HepG2 (cell line): ENCODE results near the gene FAM9C. TPM values are rescaled to one million over a fixed set of nuclear protein-coding genes. Genes with fewer than 3 reads are reported as not detected.

Experiments
- ATAC-seq: fragments of 200-7000 bp; cut with Tn5 transposase; 3 replicates; pipeline ENCODE4 v1.9.1; 2020; ENCODE audit warnings: mild to moderate bottlenecking, moderate library complexity
- BruUV-seq: library from RNA; stranded (reverse); fragments of 400-500 nt; replicated peaks from 2 replicates; lab custom pipeline; 2021; lab: Mats Ljungman, UMichigan
- CTCF ChIA-PET: fragments of 300-600 bp; formaldehyde crosslinking; extraction: SDS; loops from one replicate; lab custom pipeline; 2021; ENCODE audit warnings: low total read pairs, inconsistent platforms, low intra/inter-chr PET ratio; lab: Yijun Ruan, JAX
- POLR2A ChIA-PET: fragments of 350-600 bp; sonication (Branson Sonifier 250); formaldehyde crosslinking; loops from one replicate; lab custom pipeline; 2020; ENCODE audit warnings: antibody characterized with exemption, inconsistent platforms; lab: Yijun Ruan, JAX
- DNase-seq: peaks from one replicate; pipeline ENCODE4 v3.0.0-alpha.2; 2015; ENCODE audit warnings: low spot score
- FAIRE-seq: peaks from 3 replicates; lab custom pipeline; 2011; peaks lifted over from hg19 to GRCh38; lab: Jason Lieb, UNC
- H2AFZ ChIP-seq: one replicate; pipeline ENCODE4 v1.6.1; 2011; ENCODE audit warnings: low read length, inconsistent platforms
- H3K27ac ChIP-seq: fragments of 300-600 bp; 3 replicates; pipeline ENCODE4 v1.8.0; 2011; ENCODE audit warnings: mixed run types, mild to moderate bottlenecking, mixed read lengths, low read length, inconsistent platforms; ENCODE audit not compliant: insufficient read depth; ENCODE audit errors: extremely low read length
- H3K27me3 ChIP-seq, 2 experiments: fragments of 200-600 bp in 1 of 2; 2 replicates in 1 of 2; 3 replicates in 1 of 2; pipeline versions ENCODE4 v1.6.0 to v1.8.0; 2011; ENCODE audit warnings: low read length in 2 of 2, mild to moderate bottlenecking in 2 of 2, moderate library complexity in 2 of 2, inconsistent platforms in 1 of 2; ENCODE audit not compliant: insufficient read depth in 2 of 2, control insufficient read depth in 1 of 2
- H3K36me3 ChIP-seq, 2 experiments: fragments of 200-600 bp in 1 of 2; replicated peaks in 1 of 2; 2 replicates in 1 of 2; 3 replicates in 1 of 2; pipeline versions ENCODE4 v1.5.1 to v1.8.0; 2011; ENCODE audit warnings: low read length in 2 of 2, inconsistent platforms in 1 of 2; ENCODE audit not compliant: insufficient read depth in 2 of 2, control insufficient read depth in 1 of 2
- H3K4me1 ChIP-seq: 2 replicates; pipeline ENCODE4 v1.5.1; 2012; ENCODE audit warnings: low read length, inconsistent platforms; ENCODE audit not compliant: insufficient read depth
- H3K4me2 ChIP-seq: 2 replicates; pipeline ENCODE4 v1.6.0; 2011; ENCODE audit warnings: low read depth, low read length, inconsistent platforms
- H3K4me3 ChIP-seq, 3 experiments: fragments of 200-600 bp in 1 of 3; sonication (generic), shearing (Covaris generic) in 1 of 3; replicated peaks in 1 of 3; 2 replicates each; pipeline ENCODE4 v1.5.1; 2011 to 2016; ENCODE audit warnings: low read length in 3 of 3, inconsistent platforms in 2 of 3, low read depth in 2 of 3, mild to moderate bottlenecking in 2 of 3, control low read depth in 1 of 3, mixed read lengths in 1 of 3; ENCODE audit not compliant: insufficient read depth in 1 of 3
- H3K79me2 ChIP-seq: one replicate; pipeline ENCODE4 v1.6.1; 2011; ENCODE audit warnings: low read length, inconsistent platforms; ENCODE audit not compliant: insufficient read depth
- H3K9ac ChIP-seq: 2 replicates; pipeline ENCODE4 v1.6.0; 2011; ENCODE audit warnings: mild to moderate bottlenecking, low read depth, low read length, inconsistent platforms; ENCODE audit not compliant: insufficient read depth
- H3K9me3 ChIP-seq: 2 replicates; pipeline ENCODE4 v1.5.1; 2012; ENCODE audit warnings: mild to moderate bottlenecking, low read length
- H4K20me1 ChIP-seq: 2 replicates; pipeline ENCODE4 v1.6.0; 2011; ENCODE audit warnings: inconsistent platforms, mild to moderate bottlenecking, low read length, moderate library complexity; ENCODE audit not compliant: insufficient read depth
- AGO2 ChIP-seq: fragments of 200-400 bp; formaldehyde crosslinking; optimal IDR thresholded peaks from 2 replicates; pipeline ENCODE3; 2017; ENCODE audit warnings: mild to moderate bottlenecking, low read depth, low read length, moderate library complexity
- ELF4 ChIP-seq: sonication (generic); formaldehyde crosslinking; IDR thresholded peaks from 2 replicates; pipeline ENCODE4 v1.5.0; 2020; ENCODE audit warnings: missing genetic modification reagents, mild to moderate bottlenecking, moderate library complexity, borderline replicate concordance
- FLYWCH1 ChIP-seq: sonication (generic); formaldehyde crosslinking; IDR thresholded peaks from 2 replicates; pipeline ENCODE4 v1.8.1; 2023; ENCODE audit warnings: mild to moderate bottlenecking, missing genetic modification reagents
- FOXC1 ChIP-seq: sonication (generic); formaldehyde crosslinking; IDR thresholded peaks from 2 replicates; pipeline ENCODE4 v1.8.0; 2022; ENCODE audit warnings: mild to moderate bottlenecking, missing genetic modification reagents, borderline replicate concordance
- FOXO4 ChIP-seq: sonication (generic); formaldehyde crosslinking; conservative IDR thresholded peaks from 2 replicates; pipeline ENCODE4 v1.8.1; 2023; ENCODE audit warnings: missing genetic modification reagents
- GTF2F1 ChIP-seq: fragments of 150-350 bp; IDR thresholded peaks from 2 replicates; pipeline ENCODE4 v1.6.1; 2014; ENCODE audit warnings: low read length
- HOXA5 ChIP-seq: sonication (generic); formaldehyde crosslinking; IDR thresholded peaks from 2 replicates; pipeline ENCODE4 v1.4.0; 2020; ENCODE audit warnings: missing genetic modification reagents
- IKZF1 ChIP-seq: fragments of 450-650 bp; IDR thresholded peaks from 2 replicates; pipeline ENCODE4 v1.7.1; 2016
- KDM4B ChIP-seq: sonication (generic); formaldehyde crosslinking; IDR thresholded peaks from 2 replicates; pipeline ENCODE4 v1.4.0; 2020; ENCODE audit warnings: missing genetic modification reagents
- MTERF4 ChIP-seq: sonication (generic); formaldehyde crosslinking; IDR thresholded peaks from 2 replicates; pipeline ENCODE4 v1.8.0; 2023; ENCODE audit warnings: mild to moderate bottlenecking, missing genetic modification reagents
- SIX1 ChIP-seq: sonication (generic); formaldehyde crosslinking; IDR thresholded peaks from 2 replicates; pipeline ENCODE4 v1.4.0; 2020; ENCODE audit warnings: missing genetic modification reagents, borderline replicate concordance
- STAG1 ChIP-seq: sonication (generic); formaldehyde crosslinking; IDR thresholded peaks from 2 replicates; pipeline ENCODE4 v1.4.0; 2020; ENCODE audit warnings: missing genetic modification reagents
- SYNCRIP ChIP-seq: fragments of 200-400 bp; formaldehyde crosslinking; IDR thresholded peaks from 2 replicates; pipeline ENCODE4 v1.6.1; 2018; ENCODE audit warnings: mild to moderate bottlenecking, low read depth, low read length; ENCODE audit not compliant: insufficient read depth
- TCF7 ChIP-seq: sonication (generic); IDR thresholded peaks from 2 replicates; pipeline ENCODE4 v1.6.1; 2016; ENCODE audit warnings: antibody characterized with exemption, low read depth
- ZFAT ChIP-seq: sonication (generic); formaldehyde crosslinking; conservative IDR thresholded peaks from 2 replicates; pipeline ENCODE4 v1.8.1; 2023; ENCODE audit warnings: missing genetic modification reagents, inconsistent platforms
- ZNF333 ChIP-seq: sonication (generic); formaldehyde crosslinking; IDR thresholded peaks from 2 replicates; pipeline ENCODE4 v1.4.0; 2020; ENCODE audit warnings: mild to moderate bottlenecking, missing genetic modification reagents, borderline replicate concordance
- WGBS: methylation state at CpG from one replicate; pipeline ENCODE4 v1.1.6; 2017; ENCODE audit warnings: low lambda C conversion rate; 5-methylcytosine and 5-hydroxymethylcytosine counted together
- in situ Hi-C: cut with HindIII; loops from 2 replicates; pipeline ENCODE4 v1.10.0; 2017; ENCODE audit warnings: low pct_unique_long_range_greater_than_20kb; ENCODE audit not compliant: extremely low pct_ligation_motif_present
- intact Hi-C: fragments of 100-400 bp; cut with micrococcal nuclease; formaldehyde crosslinking; loops from one replicate; pipeline ENCODE4 v1.10.0; 2022; ENCODE audit not compliant: unreplicated experiment
- polyA plus RNA-seq, 8 experiments: library from polyadenylated mRNA; depleted of rRNA in 3 of 8; stranded (reverse) in 7 of 8; unstranded in 1 of 8; fragments of >200 nt; fragmentation: Illumina TruSeq in 4 of 8; extraction: Trizol in 4 of 8; gene quantifications; 2 replicates each; pipeline versions ENCODE4 v1.2.1 to v1.2.3, GENCODE V29; 2011 to 2016; ENCODE audit warnings: low read depth in 4 of 8, missing spikeins in 1 of 8, mixed read lengths in 1 of 8; ENCODE audit not compliant: insufficient read depth in 1 of 8
- total RNA-seq, 5 experiments: library from RNA; depleted of rRNA; stranded (reverse); fragments of >200 nt; fragmentation: Illumina TruSeq; extraction: Trizol; gene quantifications; 2 replicates each; pipeline ENCODE4 v1.2.3, GENCODE V29; 2016; ENCODE audit warnings: low read depth in 1 of 5

FAM9C gene
- total and polyA plus RNA-seq, 2 of the 13 experiments (the other 11 are each of a cell fraction or from before 2014, with no cell fraction given), result not detected

- TF ChIP-seq SYNCRIP (no peak), STAG1 (CRISPR knock-in tag) (no peak), ELF4 (CRISPR knock-in tag) (no peak), HOXA5 (CRISPR knock-in tag) (no peak), KDM4B (CRISPR knock-in tag) (no peak), FLYWCH1 (CRISPR knock-in tag) (no peak), FOXO4 (CRISPR knock-in tag) (no peak), AGO2 (no peak), MTERF4 (CRISPR knock-in tag) (no peak), GTF2F1 (no peak)
These were observed 34.5 kb upstream of the FAM9C start (continued) for GRCh38 chrX:13078739-13079444.

- Histone ChIP-seq H3K4me1 (no peaks in the 10 kb centered on the region), H3K4me2 (no peak overlapping the region), H3K36me3 (no peaks in the 10 kb centered on the region), H3K79me2 (no peaks in the 10 kb centered on the region), H3K9me3 (no peaks in the 10 kb centered on the region), H3K4me3 (no peak overlapping the region), H3K27ac (no peak overlapping the region), H4K20me1 (no peaks in the 10 kb centered on the region), H3K9ac (no peak overlapping the region), H2AFZ (no peak overlapping the region), H3K27me3 (no peaks in the 10 kb centered on the region)
- ATAC-seq (no peak), DNase-seq (no peak), FAIRE-seq (no peak)
- ChIA-PET POLR2A (no interaction called here), CTCF (no interaction called here)
- TF ChIP-seq GTF2F1 (no peak), SIX1 (CRISPR knock-in tag) (no peak), ZNF333 (CRISPR knock-in tag) (no peak), IKZF1 (no peak), FOXC1 (no peak), ZFAT (CRISPR knock-in tag) (no peak), TCF7 (no peak)
- no CpG with 5 or more reads among the region's 2 CpGs for WGBS
- BruUV-seq, result no TSS peak
- in situ Hi-C loops (no loop called here), intact Hi-C loops (no loop called here)
These were observed 32.7 kb upstream of the FAM9C start for GRCh38 chrX:13077168-13077567.
